ENCODE results near the gene POR.
"Not testable (repeated sequence)": the region's sequence is repeated elsewhere in the genome, so short reads cannot be mapped to it uniquely, and the experiment has no call there.

POR gene

DNA sequence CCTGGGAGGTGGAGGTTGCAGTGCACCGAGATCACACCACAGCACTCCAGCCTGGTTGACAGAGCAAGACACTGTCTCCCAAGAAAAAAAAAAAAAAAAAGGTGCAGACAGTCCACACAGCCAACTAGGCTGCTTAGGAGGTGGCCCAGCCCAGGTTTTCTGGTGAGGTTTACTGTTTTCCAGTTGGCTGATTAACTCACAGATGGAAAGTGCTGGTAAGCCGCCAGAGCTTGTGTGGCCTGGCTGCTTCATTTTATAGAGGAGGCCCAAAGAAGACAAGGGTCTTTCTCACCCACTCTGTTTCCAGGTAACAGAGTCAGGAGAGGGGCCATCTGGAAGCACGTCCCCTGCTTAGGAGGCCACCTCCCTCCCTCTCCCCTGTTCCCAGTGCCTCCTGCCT is 29.9 kb upstream of the POR start:
- no peak for DNase-seq (ENCODE audit: low spot score)

- DNase-seq (ENCODE audit: low spot score), result no peak
Observed at GRCh38 chr7:75887669-75888369, 27.1 kb upstream of the POR start.

- peak; percentile 19 for DNase-seq (ENCODE audit: low spot score)
Observed at GRCh38 chr7:75888464-75889222, 26.3 kb upstream of the POR start.

DNA sequence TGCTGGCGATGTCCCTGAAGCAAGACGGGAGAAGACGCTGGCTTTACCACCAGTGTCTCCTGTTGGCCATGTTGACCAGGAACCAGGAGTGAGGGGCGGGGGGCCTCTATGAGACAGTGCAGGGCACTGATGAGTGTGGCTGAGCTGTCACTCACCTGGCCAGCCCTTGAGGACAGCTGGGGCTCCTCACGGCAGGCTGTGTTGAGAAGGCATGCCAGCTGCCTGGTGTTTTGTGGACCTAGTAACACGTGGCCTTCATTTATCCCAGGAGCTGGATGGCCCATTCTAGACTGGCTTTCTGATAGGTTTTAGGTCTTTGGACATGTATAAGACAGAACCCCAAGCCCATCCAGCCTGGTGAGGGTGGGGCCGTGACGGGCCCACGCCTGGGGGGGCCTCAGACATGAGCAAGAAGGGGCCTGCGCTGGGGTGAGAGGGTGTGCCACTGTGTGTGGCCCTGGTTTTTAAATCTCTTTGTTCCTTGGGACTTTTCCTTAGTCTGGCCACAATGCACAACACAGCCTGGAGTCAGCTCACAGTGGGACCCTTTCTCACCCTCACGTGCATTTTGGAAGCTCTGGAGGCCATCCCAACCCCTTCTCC is 25.6 kb upstream of the POR start:
- DNase-seq (ENCODE audit: low spot score), result no peak

DNA sequence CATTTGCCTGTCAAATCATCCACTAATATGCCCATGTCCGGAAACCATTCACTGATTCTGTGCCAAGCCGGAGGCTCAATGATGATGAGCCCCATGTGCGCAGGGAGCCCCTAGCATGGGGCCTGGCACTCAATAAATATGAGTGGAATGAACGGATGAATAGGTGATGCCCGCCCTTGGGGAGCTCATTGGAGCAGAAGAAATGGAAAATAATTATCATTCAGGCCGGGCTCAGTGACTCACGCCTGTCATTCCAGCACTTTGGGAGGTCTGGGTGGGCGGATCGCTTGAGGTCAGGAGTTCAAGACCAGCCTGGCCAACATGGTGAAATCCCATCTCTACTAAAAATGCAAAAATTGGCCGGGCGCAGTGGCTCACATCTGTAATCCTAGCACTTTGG is 25.1 kb upstream of the POR start:
- DNase-seq (ENCODE audit: low spot score), result no peak

DNA sequence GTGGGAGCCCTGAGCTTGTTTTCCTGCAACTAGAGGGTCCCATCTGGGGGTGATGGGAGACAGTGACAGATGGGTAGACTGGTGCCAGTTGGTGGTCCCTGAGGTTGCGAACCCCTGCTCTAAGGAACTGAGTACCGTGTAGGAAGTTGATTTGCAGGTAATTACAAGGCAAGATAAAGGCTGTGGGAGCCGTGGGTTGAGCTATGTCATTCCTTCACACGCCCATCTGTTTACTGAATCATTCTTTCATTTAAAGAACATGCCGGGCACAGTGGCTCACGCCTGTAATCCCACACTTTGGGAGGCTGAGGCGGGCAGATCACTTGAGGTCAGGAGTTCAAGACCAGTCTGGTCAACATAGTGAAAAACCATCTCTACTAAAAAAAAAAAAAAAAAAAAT is 23.7 kb upstream of the POR start:
- DNase-seq (ENCODE audit: low spot score), result not testable (repeated sequence)

GRCh38 chr7:75891815-75892411 is 23.0 kb upstream of the POR start:
- no peak for DNase-seq (ENCODE audit: low spot score)

DNA sequence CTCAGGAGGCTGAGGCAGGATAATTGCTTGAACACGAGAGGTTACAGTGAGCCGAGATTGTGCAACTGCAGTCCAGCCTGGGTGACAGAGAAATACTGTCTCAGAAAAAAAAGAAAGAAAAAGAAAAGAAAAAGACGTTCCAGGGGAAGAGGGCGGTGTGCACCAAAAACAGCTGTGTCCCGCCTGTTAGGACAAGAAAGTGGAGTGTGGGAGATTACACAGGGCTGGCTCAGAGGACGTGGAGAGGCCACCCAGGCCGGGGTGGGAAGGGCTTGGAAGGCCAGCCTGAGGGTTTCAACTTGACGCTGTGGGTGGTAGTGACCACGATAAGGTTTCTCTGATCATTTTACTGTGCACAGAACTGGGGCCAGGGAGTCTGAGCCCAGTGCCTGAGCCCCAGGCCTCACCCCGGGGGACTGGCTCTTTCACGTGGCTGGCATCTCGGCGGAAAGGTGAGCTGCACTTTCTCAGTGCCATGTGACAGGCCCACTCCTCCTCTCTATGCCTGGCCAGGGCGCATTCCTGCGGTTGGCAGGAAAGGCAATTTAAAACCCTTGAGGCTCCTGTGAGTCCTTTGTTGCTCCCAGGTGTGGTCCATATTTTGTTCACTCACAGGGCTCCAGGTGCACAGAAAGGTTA is 22.2 kb upstream of the POR start:
- no peak for DNase-seq (ENCODE audit: low spot score)

GRCh38 chr7:75896803-75897327 is 18.1 kb upstream of the POR start:
- no peak for DNase-seq (ENCODE audit: low spot score)

DNA sequence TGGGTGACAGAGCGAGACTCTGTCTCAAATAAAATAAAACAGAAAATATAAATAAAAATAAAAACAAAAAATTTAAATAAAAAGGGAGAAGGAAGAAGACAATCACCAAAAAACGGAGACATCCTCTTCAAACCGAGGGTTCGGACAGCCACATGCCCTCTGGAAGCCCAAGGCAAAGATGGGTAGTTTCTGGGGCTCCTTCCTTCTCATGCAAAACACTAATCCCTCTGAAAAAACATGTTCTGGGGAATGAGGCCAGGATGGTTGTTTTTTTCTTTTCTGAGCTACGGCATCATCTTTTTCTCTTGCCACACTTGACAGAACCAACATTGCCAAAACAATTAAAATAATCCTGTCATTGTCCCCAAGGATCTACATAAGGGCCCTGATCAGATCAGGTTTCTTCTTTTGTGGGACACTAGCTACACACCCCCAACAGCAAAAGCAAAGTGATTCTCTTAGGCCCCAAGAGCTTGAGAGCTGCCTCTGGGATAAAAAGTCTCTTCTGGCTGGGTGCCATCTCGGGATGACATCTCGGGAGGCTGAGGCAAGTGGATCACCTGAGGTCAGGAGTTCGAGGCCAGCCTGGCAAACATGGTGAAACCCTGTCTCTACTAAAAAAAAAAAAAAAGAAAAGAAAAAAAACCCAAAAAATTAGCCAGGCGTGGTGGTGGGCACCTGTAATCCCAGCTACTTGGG is 14.2 kb upstream of the POR start:
- DNase-seq (ENCODE audit: low spot score), result no peak

DNA sequence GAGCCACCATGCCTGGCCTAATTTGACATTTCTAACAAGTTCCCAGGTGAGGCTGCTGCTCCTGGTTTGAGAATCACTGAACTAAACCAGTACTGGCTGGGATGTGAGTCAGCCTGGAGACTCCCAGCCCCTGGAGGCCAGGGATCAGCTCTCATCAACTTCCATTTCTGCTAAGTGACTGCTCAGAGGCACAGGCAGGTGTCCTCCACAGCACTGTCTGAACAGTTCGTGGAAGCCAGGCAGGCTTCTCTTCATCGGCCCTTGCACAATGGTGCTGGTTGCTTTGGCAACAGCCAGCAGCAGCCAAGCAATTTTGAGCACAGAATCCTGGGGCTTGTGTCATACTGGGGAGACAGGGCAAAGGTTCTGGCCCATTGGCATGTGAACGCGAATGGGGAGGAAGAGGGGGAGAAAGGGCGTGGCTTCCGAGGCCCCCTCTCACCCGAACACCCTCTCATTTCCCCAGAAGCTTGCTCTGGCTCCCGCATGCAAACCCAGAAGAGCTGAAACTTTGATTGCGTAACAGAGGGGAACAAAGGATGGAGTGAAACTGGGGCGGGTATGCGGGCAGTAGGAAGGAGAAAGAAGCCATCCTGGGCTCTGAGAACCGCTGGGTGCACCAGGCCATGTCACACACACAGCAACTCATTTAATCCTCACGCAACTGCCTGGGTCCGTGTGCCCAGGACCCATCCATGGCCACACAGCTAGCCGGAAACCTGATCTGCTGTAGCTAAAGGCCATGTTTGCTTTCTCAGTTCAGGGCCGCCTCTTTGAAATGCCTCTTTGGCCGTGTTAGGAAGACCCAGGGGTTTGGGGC is 9.0 kb upstream of the POR start:
- DNase-seq (ENCODE audit: low spot score), result no peak

DNA sequence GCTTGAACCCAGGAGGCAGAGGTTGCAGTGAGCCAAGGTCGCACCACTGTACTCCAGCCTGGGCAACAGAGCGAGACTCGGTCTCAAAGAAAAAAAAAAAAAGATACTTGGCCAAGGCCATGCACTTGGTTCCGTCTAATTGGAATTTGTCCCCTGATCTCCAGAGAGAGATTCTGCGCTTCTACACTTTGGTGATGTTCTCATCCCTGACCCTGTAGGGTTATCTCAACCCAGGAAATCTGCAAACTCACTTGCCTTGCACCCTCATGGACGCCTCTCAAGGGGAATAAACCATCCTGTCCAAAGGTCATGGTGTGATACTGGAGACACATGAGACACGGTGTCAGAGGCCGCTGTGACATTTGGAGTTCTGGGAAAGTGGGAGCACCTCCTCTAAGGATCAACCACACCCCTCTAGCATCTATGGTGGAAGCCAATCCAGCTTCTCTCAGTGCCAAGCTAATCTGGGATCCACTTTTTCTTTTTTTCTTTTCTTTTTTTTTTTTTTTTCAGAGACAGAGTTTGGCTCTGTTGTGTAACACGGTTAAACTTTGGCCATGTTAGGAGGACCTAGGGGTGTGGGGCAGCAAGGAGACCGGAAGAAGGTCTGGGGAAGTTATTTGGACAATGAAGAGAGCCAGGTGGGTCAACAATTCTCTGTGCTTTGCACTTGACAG is 7.8 kb upstream of the POR start:
- DNase-seq (ENCODE audit: low spot score), result no peak

DNA sequence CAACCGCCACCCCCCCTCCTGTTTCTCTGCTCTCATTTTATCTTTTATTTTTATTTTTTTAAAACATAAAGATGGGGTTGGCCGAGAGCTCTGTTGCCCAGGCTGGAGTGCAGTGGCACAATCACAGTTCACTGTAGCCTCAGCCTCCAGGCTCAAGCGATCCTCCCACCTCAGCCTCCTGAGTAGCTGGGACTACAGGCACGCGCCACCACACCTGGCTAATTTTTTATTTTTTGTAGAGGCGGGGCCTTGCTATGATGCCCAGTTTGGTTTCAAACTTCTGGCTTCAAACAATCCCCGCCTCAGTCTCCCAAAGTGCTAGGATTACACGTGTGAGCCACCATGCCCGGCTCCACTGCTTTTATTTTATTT is 7.3 kb upstream of the POR start:
- DNase-seq (ENCODE audit: low spot score), result not testable (repeated sequence)

DNA sequence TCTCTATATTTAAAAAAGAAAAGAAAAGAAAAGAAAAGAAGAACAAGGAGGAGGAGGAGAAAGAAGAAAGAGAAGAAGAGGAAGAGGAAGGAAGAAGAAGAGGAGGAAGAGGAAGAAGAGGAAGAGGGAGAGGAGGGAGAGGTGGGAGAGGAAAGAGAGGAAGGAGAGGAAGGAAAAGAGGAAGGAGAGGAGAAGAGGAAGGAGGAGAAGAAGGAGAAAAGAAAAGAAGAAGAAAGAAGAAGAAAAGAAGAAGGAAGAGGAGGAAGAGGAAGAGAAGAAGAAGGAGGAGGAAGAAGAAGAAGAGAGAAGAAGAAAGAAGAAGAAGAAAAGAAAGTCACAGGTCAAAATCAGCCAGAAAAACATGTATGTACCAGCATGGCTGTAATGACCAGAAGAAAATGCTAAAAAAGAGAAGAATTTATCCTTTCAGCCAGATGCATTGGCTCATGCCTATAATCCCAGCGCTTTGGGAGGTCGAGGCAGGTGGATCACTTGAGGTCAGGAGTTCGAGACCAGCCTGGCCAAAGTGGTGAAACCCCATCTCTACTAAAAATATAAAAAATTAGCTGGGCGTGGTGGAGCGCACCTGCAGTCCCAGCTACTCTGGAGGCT is 5.3 kb upstream of the POR start:
- no peak for DNase-seq (ENCODE audit: low spot score)

DNA sequence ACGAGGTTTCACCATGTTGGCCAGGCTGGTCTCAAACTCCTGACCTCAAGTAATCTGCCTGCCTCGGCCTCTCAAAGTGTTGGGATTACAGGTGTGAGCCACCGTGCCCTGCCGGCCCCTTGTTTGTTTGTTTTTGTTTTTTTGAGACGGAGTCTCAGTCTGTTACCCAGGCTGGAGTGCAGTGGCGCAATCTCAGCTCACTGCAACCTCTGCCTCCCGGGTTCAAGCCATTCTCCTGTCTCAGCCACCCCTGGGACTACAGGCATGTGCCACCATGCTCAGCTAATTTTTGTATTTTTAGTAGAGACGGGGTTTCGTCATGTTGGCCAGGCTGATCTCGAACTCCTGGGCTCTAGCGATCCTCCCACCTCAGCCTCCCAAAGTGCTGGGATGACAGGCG is 3.8 kb upstream of the POR start:
- DNase-seq (ENCODE audit: low spot score), result not testable (repeated sequence)

GRCh38 chr7:75913437-75913836 is 1.5 kb upstream of the POR start:
- DNase-seq (ENCODE audit: low spot score), result no peak

- no peak for DNase-seq (ENCODE audit: low spot score)
Observed at GRCh38 chr7:75914169-75914654, 743 bp upstream of the POR start.

DNA sequence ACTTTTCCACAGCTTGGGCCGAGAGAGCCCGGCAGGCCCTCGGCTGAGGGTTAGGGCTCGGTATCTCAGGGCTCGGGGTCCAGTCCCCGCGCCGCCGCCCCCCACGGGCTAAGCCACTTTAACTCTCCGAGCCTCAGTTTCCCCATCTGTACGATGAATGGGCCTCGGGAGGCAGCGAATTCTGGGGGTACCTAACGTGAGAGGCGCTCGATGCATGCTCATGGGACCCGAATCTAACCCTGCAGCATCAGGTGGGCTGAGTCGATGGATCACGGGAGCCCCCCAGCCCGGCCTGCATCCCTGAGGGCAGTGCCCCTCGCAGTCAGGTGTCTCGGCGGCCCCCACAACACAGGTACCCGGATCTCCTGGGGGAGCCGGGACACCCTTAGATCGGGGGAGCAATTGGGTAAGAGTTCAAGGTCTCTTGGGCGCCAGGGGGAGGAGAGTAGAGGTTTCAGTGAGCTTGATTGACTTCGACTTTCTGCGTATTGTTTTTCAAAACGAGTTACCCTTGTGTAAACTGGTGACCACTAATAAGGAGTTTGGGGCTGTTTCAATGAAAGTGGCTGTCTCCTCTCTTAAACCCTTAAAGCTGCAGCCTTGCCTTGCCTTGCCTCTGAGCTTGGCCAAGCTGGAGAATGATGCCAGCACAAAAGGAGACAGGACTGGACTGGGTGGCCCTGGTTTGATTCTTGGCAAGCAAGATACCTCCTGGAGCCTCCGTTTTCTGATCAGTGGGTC is 631 bp downstream of the POR start:
- DNase-seq (ENCODE audit: low spot score), result peak; percentile 23

GRCh38 chr7:75916259-75916658 is 1.3 kb downstream of the POR start:
- no peak for DNase-seq (ENCODE audit: low spot score)

All from hematopoietic multipotent progenitor cell treated with erythropoietin and hydrocortisone succinate and interleukin-3 and kit ligand, for 17 days (in vitro differentiated cells).